IMR-90 (cell line): ENCODE measurements around the gene ACAP2.

Experiments
- CEBPB ChIP-seq: IDR thresholded peaks from 2 replicates; pipeline ENCODE4 v1.6.1; 2012; ENCODE audit warnings: low read depth, low read length, improper control_type of control experiment
- CHD1 ChIP-seq: IDR thresholded peaks from 2 replicates; pipeline ENCODE4 v1.6.1; 2012; ENCODE audit warnings: low read depth, low read length, improper control_type of control experiment
- FOS ChIP-seq: fragments of 150-350 bp; IDR thresholded peaks from 2 replicates; pipeline ENCODE4 v1.6.1; 2016; ENCODE audit warnings: low read depth, low read length
- MAZ ChIP-seq: IDR thresholded peaks from 2 replicates; pipeline ENCODE4 v1.6.1; 2012; ENCODE audit warnings: low read depth, mild to moderate bottlenecking, low read length, improper control_type of control experiment, moderate library complexity, borderline replicate concordance
- MXI1 ChIP-seq: IDR thresholded peaks from 2 replicates; pipeline ENCODE4 v1.6.1; 2012; ENCODE audit warnings: low read depth, mild to moderate bottlenecking, low read length, moderate library complexity, borderline replicate concordance
- POLR2A ChIP-seq: IDR thresholded peaks from 2 replicates; pipeline ENCODE4 v1.6.1; 2012; ENCODE audit warnings: mild to moderate bottlenecking, low read depth, low read length
- RAD21 ChIP-seq: IDR thresholded peaks from 2 replicates; pipeline ENCODE4 v1.6.1; 2012; ENCODE audit warnings: low read length, improper control_type of control experiment
- RCOR1 ChIP-seq: IDR thresholded peaks from 2 replicates; pipeline ENCODE4 v1.6.1; 2012; ENCODE audit warnings: mild to moderate bottlenecking, low read length, improper control_type of control experiment; ENCODE audit not compliant: insufficient replicate concordance
- RFX5 ChIP-seq: IDR thresholded peaks from 2 replicates; pipeline ENCODE4 v1.8.0; 2012; ENCODE audit warnings: low read depth, mild to moderate bottlenecking, low read length, moderate library complexity
- SMC3 ChIP-seq: fragments of 150-350 bp; IDR thresholded peaks from 2 replicates; pipeline ENCODE4 v1.6.1; 2016; ENCODE audit warnings: low read depth, mild to moderate bottlenecking, antibody characterized with exemption, low read length, moderate library complexity
- TF ChIP-seq, protein P1 (sequence below): conservative IDR thresholded peaks from 2 replicates; pipeline ENCODE4 v1.5.1; 2012; ENCODE audit warnings: mild to moderate bottlenecking, low read depth, low read length, improper control_type of control experiment
- TF ChIP-seq, protein P2 (sequence below): fragments of 150-350 bp; IDR thresholded peaks from 2 replicates; pipeline ENCODE4 v1.6.1; 2016; ENCODE audit warnings: low read depth, mild to moderate bottlenecking, low read length, moderate library complexity, borderline replicate concordance
- TF ChIP-seq, protein P3 (sequence below): fragments of 150-350 bp; IDR thresholded peaks from 2 replicates; pipeline ENCODE4 v1.6.1; 2017; ENCODE audit warnings: mild to moderate bottlenecking, antibody characterized with exemption, low read length, low read depth

DNA sequence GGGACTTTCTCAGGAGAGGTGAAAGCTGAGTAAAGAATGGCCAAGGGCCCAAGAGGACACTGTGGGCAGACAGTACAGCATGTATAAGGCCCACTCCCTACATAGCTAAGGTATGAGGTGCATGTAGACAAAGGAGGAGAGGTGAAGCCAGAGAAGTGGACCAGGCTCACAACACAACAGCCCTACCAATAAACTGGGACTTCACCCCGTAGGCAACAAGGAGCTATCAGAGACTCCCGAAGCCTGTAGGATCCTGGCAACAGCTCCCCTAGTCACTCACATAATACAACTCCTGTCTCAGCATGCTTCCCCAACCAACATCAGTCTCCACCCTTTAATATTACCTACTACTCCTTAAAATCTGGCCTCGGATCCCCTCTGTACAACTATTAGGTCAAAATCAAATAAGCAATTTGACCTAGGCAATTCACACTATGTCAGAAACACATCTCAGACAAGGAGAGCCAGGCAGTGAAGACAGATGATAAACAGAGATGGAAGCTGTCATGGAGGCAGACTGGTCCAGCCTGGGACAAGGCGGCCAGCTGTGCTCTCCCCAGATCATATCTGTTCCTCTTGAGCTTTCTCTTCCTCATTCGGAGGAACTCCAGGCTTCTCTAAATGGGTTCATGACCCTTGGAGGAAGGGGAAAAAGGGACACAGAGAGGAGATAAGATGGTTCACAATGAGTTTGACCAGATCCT is 173.3 kb downstream of the ACAP2 start:
- TF ChIP-seq RCOR1 (no peak), SMC3 (no peak), POLR2A (no peak), CHD1 (no peak), MAZ (no peak), MXI1 (no peak), RAD21 (no peak), CEBPB (no peak), RFX5 (no peak), FOS (no peak)
- TF ChIP-seq, protein P1, sequence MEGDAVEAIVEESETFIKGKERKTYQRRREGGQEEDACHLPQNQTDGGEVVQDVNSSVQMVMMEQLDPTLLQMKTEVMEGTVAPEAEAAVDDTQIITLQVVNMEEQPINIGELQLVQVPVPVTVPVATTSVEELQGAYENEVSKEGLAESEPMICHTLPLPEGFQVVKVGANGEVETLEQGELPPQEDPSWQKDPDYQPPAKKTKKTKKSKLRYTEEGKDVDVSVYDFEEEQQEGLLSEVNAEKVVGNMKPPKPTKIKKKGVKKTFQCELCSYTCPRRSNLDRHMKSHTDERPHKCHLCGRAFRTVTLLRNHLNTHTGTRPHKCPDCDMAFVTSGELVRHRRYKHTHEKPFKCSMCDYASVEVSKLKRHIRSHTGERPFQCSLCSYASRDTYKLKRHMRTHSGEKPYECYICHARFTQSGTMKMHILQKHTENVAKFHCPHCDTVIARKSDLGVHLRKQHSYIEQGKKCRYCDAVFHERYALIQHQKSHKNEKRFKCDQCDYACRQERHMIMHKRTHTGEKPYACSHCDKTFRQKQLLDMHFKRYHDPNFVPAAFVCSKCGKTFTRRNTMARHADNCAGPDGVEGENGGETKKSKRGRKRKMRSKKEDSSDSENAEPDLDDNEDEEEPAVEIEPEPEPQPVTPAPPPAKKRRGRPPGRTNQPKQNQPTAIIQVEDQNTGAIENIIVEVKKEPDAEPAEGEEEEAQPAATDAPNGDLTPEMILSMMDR = no peak
- TF ChIP-seq, protein P2, sequence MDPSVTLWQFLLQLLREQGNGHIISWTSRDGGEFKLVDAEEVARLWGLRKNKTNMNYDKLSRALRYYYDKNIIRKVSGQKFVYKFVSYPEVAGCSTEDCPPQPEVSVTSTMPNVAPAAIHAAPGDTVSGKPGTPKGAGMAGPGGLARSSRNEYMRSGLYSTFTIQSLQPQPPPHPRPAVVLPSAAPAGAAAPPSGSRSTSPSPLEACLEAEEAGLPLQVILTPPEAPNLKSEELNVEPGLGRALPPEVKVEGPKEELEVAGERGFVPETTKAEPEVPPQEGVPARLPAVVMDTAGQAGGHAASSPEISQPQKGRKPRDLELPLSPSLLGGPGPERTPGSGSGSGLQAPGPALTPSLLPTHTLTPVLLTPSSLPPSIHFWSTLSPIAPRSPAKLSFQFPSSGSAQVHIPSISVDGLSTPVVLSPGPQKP = no peak
- TF ChIP-seq, protein P3, sequence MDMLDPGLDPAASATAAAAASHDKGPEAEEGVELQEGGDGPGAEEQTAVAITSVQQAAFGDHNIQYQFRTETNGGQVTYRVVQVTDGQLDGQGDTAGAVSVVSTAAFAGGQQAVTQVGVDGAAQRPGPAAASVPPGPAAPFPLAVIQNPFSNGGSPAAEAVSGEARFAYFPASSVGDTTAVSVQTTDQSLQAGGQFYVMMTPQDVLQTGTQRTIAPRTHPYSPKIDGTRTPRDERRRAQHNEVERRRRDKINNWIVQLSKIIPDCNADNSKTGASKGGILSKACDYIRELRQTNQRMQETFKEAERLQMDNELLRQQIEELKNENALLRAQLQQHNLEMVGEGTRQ = no peak
